ENCODE data around the gene TCEANC2.
"Not testable (repeated sequence)": the region's sequence is repeated elsewhere in the genome, so short reads cannot be mapped to it uniquely, and the experiment has no call there.

Gene TCEANC2

DNA sequence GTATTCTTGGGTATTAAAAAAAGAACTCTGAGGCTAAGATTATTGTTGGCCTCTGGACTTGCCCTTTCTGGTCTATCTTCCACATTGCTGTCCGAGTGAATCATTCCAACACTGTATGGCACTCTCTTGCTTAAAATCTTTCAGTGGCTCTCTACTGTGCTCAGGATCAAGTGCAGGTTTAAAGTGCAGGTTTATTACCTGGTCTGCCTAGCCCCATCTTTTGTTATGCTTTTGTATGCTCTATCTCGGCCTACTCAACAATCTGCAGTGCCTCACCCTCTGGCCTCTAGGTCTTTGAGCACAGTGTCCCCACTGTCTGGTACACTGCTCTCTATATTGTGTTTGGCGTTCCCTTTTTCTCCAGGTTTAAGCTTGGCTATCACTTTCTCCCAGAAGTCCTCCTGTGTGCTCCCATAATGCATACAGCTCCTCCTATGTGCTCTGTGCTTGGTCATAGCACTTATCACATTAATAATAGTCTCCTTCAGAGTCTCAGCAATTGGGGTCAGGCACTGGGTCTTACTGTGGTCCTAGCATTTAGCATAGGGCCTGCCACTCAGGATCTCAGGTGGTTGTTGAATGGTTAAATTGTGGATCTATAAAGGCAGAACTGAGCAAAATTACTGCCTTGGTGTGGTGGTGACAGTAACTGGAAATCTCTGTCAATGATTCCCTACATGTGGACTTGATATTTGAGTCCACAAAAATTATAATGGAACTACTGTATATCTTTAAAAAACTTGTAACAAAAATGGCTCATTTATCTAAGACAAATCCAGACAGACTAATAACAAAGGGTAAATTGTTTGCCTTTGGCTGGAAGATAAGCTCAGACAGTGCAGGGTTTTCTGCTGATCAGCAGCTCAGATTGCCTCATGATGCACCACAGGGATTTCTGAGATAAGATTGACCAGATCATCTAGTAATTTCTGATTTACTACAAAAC is 24.8 kb upstream of the TCEANC2 start:
- DNase-seq: no peak

DNA sequence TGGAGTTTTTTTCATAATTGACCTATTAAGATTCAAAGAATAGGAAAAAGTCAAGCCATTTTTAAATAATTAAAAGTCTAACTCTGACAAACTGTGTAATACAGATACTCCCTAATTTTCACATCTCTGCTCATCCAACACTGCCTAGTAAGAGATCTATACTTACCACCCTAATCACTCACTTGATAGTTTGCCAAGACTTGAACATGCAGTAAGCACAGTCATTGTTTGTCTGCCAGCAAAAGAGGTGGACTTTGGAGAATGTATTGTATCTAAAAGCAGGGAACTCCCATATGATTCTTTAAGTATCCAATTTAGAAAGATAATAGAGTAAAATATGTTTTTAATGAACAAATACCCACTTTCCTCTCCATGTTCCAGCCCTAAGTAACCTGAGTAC is 15.9 kb upstream of the TCEANC2 start:
- no peak for DNase-seq

DNA sequence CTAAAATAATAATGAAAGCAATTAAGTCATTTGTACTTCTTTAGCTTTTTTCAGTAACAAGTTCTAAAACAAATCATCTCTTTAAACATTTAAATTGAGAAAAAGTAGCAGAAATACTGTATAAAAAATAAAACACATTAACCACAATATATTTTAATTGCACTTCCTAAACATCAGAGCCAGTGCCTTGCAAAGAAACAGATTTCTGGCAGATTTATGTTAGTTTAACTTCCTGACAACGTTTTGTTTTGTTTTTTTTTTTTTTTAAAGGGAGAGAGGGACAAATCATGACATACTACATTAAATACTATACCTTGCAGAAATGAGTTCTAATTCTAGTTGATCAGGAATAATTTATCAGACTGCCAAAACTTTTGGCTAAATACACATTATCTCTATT is 11.6 kb upstream of the TCEANC2 start:
- no peak for DNase-seq

DNA sequence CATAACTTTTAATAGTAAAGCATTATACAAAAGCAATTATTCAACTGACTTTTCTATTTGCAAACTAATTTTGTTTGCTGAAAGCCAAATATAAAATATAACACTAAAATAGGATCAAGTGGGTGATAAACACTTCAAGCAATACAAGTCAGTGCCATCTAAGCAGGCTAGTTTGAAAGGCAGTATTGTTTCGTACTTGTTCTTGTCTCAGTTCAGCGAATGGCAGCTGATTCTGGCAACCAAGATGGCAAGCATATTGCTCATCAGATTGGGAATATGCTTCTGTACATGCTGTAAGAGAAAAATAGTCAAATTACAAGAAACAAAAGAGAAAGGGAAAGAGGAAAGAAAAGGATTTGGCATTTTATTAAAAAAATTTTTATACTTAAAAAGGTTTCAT is 7.9 kb upstream of the TCEANC2 start:
- no peak for DNase-seq

DNA sequence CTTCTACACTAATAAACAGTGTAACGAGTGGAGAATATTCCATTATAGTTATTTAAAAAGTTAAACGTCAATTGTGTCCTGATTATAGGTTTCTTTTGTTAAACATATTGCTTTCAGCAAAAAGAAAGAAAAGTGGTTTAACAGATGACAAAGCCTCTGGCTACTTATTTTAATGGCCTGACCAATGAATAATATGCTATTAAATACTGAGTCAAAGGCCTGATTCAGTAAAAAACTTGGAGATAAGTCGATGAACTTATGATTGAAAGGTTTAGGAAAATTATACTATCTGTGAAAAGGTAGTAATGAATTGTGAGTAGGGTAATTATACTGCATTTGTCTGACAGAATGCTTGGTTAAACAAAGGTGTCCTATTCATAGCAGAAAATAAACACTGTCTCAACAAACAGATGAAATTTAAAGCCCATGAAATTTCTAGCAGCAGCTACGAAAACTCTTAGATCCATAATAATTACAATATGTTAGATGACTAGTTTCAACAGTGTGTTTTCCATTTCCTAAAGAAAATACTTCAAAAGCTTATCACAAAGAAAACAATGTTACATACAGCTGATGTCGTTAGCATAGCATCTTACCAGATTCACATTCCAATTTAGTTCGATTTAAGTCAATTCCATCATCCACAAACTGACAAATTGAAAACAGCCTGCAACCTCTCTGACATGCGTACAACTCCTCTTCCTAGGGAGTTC is 6.6 kb upstream of the TCEANC2 start:
- no peak for DNase-seq

DNA sequence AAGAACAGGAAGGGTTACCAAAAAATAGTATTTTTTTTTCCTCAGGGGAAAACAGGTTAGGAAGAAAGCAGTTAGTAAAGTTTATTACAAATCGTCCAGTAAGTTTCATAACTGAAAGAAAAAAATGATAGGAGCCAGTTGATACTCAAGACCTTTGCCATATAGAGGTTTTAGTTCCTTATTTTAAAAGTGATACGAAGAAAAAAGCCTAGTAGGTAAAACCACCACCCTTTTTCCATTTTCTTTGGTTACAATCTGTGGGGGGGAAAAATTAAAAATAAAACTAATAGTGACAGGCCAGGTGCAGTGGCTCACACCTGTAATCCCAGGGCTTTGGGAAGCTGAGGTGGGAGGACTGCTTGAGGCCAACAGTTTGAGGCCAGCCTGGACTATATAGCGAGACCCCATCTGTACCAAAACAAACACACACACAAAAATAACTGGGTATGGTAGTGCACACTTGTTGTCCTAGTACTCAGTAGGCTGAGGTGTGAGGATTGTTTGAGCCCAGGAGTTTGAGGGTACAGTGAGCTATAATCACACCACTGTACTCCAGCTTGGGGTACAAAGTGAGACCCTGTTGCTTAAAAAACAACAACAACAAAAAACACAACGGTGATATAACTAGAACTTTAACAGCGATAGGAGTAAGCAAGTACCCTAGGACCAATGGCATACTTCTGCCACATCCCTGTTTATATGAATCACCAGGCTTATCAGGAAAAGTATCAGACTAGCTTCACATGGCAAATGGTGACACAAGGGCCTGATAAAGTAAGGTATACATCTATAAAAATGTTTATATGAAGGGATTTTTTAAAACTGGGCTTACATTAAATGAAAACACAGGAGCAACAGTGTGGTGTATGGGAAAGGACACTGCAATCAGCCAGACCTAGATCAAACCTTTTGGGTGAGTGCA is 5.8 kb upstream of the TCEANC2 start:
- DNase-seq: no peak

DNA sequence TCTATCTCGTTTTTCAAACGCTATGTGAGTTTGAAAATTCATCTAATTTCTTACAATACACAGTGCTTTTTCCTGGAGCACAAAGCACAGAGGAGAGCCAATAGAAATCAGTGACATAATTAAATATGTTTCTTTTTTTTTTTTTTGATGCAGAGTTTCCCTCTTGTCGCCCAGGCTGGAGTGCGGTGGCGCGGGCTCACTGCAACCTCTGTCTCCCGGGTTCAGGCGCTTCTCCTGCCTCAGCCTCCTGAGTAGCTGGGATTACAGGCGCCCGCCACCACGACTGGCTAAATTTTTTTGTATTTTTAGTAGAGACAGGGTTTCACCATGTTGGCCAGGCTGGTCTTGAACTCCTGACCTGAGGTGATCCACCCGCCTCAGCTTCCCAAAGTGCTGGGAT is 3.0 kb upstream of the TCEANC2 start:
- DNase-seq: not testable (repeated sequence)

DNA sequence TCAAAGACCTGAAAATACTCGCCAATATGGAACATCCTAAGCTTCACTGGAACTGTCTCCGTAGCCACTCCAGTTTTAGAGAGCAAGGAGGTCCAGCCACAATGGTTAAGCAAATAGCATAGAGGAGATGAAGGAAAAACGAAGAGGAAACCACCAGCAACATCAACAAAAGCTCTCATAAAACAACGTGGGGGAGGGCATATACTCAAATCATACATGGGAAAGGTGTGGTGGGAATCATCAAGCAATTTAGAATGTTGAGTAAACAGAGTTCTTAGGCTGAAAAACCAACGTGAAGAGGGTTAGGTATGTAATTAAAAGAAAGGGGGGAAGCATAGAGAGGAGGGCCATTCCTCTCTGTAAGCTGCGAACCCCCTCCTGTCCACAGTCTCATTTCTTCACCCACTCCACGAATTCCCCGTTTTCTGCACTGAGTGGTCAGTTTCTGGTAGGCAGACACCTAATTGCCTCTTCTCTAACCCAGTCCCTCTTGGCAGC is 1.4 kb upstream of the TCEANC2 start:
- no peak for DNase-seq

DNA sequence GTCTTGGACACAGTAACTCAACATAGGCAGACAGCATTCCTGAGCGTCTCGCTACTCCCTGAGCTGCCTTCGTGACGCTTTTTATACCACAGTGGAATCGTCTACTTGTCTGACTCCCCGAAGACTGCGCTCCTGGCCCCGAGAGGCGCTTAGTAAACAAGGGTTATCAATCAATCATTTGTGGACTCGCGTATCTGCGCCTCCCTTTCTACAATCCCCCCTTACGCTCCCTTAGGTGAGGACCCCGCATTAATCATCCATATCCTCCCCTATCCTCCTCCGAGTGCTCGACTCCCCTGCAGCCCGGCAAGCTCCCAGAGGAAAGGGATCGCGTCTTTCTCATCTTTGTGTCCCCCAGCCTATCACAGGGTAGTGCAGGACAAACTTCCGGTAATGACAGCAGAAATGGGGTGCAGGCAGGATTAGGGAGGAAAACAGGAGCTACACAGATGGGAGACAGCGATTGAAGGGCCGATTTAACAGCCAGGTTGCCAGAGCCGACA is 926 bp upstream of the TCEANC2 start:
- peak; percentile 23 for DNase-seq

DNA sequence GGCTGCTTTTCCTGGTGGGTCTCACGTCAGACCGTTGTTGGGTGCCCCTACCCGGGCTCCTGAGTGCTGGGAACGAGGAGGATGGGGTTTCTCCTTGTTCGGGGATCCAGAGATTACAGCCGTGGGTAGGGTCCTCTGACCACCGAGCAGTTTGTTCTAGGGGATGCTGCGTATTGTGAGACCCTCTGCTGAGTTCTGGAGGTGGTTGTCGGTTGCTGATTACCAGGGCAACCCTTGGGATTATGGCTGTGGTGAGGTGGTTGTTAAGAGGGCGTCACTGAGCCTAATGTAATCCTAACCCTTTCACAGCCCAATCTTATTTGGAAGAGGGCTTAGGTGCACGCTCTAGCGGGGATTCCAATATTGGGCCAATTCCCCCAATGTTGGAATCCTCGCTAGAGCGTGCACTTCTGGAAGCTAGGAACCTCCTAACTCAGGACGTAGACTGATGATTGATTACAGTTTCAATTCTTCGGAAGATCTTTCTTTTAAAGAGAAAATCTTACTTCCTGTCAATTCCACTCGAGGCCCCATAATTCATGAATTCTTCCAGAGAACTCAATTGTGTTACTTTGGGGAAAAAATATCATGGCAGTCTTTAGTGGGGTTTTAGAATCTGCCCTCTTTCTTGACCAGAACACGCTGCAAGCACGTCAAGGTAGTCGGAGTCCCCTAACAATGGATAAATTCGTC is 483 bp downstream of the TCEANC2 start:
- no peak for DNase-seq

DNA sequence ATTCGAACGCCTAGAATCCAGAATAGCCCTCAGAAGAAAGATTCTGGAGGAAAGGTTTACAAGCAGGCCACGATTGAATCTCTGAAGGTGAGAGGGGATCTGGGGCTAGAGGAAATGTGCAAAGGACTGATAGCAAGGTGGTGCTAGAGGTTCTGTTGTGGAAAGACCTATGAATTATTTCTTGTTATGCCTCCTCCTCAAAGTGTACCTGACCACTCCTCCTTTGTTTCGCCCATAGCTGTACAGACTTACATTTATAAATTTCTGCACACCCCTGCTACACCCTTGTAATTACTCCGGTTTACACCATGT is 986 bp downstream of the TCEANC2 start:
- DNase-seq: no peak

DNA sequence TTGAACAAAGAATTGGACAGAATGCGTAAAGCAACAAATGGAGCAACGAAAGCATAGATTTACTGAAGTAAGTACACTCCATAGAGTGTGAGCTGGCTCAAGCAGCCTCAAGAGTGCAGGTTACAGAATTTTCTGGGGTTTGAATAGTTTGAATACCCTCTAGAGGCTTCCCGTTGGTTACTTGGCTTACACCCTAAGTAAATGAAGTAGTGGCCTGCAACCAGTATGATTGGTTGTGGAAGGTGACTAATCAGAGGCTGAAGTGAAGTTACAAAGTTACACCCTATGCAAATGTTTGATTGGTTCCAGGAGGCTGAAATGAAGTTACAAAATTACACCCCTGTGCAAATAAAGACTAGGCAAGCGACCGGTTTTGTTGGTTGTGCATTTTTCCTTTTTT is 10.9 kb downstream of the TCEANC2 start:
- DNase-seq: no peak

DNA sequence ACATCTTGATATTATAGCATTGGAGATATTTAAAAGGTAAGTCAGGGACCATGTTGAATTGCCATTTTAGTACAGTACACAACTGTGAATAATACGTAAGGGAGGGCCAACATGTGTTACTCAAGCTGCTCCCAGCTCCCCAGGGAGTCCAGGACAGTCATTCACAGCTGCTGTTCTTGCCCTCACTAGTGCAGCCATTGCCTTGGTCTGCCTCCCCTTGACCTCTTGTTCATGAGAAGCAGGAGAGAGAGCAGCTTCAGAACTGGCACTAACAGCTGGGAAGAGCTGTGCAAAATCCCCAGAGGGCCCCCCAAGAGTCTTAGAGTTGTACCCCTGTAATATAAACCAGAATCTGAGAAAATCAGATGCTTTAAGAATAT is 16.4 kb downstream of the TCEANC2 start:
- no peak for DNase-seq

DNA sequence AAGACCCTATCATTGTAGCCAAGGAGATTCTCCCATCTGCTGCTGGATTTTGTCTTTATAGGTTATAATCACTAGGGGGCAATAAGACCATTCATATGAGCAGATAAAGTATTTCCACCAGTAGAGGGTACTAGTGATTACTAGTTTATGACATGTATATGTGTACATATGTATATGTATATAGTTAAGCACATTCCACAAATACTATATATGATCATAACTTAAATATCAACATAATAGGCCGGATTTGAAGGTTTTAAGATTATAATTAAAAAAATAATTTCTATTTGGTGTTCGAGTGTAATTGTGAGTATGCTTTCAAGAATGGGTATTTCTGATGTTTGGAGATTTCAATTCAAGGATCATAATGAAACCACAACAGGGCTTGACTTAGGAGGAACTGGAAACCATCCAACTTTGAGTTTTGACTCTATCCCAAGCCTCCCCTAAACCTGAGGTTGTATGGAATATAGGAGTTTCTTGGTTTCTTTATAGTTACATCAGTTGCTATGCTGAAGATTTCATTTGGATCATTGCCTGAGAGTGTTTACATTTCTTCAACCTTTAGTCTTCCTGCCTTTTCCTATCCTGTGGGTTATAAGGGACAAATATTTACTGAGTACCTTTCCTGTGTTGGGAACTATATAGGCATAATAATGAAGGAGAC is 16.9 kb downstream of the TCEANC2 start:
- DNase-seq: peak; percentile 6

DNA sequence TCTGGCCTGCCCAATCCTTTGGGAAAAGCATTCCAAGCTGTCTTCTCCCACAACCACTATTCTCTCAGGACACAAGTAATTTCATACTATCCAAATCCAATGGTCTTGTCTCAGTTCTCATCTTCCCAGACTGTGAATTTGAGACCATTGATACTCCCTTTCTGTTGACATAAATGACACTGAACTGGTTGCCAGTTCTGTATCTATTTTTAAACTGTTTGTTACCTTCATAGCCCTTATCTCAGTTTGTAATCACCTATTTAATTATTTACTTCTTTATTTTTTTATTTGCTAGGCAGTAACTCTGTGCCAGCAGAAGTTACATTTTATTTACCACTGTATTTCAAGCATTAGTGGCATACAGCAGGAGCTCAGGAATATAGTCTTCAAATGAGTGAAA is 24.0 kb downstream of the TCEANC2 start:
- DNase-seq: no peak

DNA sequence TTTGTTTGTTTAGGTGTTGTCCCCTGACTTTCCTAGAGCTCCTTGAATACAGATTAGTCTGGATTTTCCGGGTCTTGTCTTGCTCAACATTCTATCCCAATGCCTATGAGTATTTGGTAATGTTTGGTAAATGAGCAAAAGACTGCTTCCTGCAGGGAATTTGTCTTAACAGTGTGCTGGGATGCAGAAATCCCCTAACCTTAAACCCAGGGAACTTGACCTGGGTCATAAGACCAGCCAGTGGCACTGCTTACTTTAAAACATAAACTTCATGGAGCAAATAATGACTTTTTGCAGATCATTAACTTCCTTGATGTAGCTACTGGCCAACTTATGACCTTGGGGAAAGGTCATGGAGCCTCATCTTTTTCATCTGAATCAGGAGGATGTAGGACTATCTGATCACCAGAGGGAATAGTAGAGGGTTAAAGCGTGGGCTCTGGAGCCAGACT is 27.2 kb downstream of the TCEANC2 start:
- no peak for DNase-seq

DNA sequence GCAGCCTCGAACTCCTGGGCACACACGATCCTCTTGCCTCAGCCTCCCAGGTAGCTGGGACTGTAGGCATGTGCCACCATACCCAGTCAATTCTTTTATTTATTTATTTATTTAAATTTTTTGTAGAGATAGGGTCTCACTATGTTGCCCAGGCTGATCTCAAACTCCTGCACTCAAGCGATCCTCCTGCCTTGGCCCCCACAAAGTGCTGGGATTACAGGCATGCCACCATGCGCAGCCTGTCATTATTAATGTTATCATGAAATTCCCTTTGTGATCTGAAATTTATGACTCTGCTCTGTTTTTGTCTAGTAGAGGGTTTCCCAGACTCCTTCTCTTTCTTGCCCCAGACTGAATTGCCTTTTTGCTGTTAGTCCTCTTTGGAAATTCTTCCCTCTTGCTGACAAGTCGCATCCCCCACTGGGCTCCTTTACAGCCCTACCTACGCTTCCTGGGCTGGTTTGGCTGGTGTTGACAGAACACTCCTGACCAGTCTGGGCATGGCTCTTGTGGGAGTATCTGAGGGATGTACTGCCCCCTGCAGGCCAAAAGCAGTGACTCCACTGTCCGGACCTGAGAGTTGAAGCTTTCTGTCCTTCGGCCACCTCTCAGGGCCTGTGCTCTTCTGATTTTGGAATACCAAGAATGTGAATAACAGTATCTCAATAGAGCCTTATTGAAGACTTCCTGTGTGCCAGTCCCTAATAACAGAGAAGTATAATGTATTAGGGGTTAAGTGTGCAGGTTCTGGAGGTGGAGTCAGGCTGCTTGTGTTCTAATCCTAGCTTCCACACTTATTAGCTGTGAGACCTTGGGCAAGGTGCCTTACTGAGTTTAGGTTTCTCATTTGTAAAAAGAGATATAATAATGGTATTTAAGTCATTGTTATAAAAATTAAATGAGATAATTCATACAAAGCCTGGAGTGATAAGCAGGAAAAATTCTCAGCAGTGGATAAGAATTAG is 28.2 kb downstream of the TCEANC2 start:
- DNase-seq: peak; percentile 61

DNA sequence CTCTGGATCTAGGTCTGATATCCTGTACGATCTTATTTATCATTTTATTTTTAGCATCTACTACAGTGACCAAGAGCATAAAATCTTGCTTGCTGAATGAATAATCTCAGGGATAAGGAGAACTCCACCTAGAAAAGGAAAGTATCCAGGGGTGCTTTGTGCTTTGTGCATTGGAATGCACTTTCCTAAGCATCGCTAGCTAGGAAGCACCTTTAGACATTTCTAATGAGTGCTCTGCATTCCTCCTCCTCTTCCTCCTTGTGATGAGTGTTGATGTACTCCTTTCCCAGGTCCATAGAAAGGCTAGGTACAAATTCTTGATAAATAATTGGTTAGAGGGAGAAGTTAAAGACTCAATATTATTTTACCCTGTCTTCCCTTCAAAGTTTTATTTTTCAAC is 31.4 kb downstream of the TCEANC2 start:
- DNase-seq: no peak

DNA sequence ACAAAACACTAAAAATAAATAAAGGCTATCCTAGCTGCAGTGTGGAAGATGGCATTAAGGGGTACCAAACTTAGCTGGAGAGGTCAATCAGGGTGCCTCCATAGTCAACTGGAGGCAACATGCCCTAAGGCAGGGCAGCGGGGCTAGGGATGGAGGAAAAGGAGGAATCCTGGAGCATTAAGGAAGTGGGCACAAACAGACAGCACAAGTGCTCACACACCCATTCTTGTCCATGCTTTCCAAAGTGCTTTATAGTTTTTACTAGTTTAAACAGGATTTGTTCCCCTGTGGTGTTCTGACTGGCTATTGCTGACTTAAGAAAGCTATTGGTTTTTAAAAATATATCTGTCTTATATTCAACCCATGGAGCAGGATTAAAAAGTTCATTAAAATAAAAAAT is 33.3 kb downstream of the TCEANC2 start:
- no peak for DNase-seq

DNA sequence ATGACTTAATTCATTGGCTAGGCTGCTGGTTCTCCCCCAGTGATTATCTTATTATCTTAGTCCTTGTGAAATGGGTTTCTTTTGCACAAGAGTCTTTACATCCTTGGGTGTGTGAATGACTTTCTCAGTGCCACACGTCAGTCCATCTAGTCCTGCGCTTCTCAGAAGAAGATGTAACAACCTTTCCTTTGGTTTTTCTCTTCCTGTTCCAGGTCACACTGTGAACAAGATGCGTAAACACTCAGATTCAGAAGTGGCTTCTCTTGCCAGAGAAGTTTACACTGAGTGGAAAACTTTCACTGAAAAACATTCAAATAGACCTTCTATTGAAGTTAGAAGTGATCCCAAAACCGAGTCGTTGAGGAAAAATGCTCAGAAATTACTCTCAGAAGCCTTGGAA is 35.0 kb downstream of the TCEANC2 start:
- no peak for DNase-seq

DNA sequence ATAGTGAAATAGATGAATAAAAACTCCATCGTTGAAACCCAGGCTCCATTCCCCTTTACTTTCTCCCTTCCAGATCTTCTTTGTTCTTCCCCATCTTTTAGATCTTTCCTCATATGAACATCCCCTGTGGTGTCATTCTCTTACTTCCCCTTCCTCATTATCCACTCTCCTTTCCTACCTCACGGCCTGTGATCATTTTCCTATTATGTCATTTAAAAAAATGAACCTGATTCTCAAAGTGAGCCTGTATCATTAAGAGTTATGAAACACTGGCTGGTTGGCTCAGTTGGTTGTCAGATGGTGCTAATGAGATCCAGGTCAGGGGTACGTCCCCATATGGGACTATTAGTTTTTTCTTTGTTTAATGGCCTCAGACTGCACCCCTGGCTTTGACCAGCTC is 38.3 kb downstream of the TCEANC2 start:
- no peak for DNase-seq
